Measurements from ENCODE around the gene STT3B.

Gene STT3B

DNA sequence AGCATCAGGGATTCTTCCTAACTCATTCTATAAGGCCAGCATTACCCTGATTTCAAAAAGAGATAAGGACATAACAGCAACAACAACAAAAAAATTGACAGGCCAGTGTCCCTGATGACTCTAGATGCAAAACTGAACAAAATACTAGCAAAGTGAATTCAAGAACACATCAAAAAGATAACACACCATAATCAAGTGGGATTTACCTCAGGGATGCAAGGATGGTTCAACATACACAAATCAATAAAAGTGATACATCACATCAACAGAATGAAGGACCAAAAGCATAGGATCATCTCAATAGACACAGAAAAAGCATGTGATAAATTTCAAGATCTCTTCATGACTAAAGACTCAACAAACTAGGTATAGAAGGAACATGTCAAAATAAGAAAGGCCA is 119.6 kb downstream of the STT3B start (continued):
- TF ChIP-seq, protein P1, sequence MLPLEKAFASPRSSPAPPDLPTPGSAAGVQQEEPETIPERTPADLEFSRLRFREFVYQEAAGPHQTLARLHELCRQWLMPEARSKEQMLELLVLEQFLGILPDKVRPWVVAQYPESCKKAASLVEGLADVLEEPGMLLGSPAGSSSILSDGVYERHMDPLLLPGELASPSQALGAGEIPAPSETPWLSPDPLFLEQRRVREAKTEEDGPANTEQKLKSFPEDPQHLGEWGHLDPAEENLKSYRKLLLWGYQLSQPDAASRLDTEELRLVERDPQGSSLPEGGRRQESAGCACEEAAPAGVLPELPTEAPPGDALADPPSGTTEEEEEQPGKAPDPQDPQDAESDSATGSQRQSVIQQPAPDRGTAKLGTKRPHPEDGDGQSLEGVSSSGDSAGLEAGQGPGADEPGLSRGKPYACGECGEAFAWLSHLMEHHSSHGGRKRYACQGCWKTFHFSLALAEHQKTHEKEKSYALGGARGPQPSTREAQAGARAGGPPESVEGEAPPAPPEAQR (tag by site-specific recombination; IDR thresholded peaks at IDR 0.05) = no peak

DNA sequence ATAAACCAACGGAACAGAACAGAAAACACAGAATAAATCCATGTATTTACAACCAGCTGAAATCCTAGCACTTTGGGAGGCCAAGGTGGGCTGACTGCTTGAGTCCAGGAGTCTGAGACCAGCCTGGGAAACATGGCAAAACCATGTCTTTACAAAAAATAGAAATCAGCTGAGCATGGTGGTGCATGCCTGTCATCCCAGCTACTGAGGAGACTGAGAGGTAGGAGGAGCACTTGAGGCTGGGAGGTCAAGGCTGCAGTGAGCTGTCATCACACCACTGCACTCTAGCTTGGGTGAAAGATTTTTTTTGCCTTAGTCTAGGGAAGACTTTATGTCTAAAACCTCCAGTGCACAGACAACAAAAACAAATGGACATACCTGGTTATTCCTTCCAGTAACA is 120.7 kb downstream of the STT3B start:
- CTCF ChIA-PET = no interaction called here
- Histone ChIP-seq H3K4me3 (ENCODE audit: low read depth, low read length) (no peak overlapping the region), H3K36me3 (ENCODE audit: control insufficient read depth in 2 of 2, insufficient read depth in 1 of 2, low read length in 2 of 2) (peaks cover 0 to 2% of the 10 kb centered on the region in 2 experiments; a peak in 1 of 3 replicates), H3K27ac (ENCODE audit: extremely low read depth, low read depth, low read length) (no peak overlapping the region), H3K4me1 (ENCODE audit: control insufficient read depth, insufficient read depth, low read length) (no peaks in the 10 kb centered on the region), H3K9me3 (ENCODE audit: control insufficient read depth, insufficient read depth, low read depth, low read length) (no peaks in the 10 kb centered on the region)
- POLR2A ChIA-PET = no interaction called here
- TF ChIP-seq ZNF544 (tag by site-specific recombination; IDR thresholded peaks at IDR 0.05) (no peak), OVOL3 (tag by site-specific recombination; IDR thresholded peaks at IDR 0.05) (no peak), TCF7L2 (IDR thresholded peaks at IDR 0.05; ENCODE audit: borderline replicate concordance, low read depth, low read length) (no peak)
- TF ChIP-seq, protein P2, sequence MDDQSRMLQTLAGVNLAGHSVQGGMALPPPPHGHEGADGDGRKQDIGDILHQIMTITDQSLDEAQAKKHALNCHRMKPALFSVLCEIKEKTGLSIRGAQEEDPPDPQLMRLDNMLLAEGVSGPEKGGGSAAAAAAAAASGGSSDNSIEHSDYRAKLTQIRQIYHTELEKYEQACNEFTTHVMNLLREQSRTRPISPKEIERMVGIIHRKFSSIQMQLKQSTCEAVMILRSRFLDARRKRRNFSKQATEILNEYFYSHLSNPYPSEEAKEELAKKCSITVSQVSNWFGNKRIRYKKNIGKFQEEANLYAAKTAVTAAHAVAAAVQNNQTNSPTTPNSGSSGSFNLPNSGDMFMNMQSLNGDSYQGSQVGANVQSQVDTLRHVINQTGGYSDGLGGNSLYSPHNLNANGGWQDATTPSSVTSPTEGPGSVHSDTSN (CRISPR knock-in tag; IDR thresholded peaks at IDR 0.05) = no peak
- TF ChIP-seq, protein P3, sequence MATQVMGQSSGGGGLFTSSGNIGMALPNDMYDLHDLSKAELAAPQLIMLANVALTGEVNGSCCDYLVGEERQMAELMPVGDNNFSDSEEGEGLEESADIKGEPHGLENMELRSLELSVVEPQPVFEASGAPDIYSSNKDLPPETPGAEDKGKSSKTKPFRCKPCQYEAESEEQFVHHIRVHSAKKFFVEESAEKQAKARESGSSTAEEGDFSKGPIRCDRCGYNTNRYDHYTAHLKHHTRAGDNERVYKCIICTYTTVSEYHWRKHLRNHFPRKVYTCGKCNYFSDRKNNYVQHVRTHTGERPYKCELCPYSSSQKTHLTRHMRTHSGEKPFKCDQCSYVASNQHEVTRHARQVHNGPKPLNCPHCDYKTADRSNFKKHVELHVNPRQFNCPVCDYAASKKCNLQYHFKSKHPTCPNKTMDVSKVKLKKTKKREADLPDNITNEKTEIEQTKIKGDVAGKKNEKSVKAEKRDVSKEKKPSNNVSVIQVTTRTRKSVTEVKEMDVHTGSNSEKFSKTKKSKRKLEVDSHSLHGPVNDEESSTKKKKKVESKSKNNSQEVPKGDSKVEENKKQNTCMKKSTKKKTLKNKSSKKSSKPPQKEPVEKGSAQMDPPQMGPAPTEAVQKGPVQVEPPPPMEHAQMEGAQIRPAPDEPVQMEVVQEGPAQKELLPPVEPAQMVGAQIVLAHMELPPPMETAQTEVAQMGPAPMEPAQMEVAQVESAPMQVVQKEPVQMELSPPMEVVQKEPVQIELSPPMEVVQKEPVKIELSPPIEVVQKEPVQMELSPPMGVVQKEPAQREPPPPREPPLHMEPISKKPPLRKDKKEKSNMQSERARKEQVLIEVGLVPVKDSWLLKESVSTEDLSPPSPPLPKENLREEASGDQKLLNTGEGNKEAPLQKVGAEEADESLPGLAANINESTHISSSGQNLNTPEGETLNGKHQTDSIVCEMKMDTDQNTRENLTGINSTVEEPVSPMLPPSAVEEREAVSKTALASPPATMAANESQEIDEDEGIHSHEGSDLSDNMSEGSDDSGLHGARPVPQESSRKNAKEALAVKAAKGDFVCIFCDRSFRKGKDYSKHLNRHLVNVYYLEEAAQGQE (tag by site-specific recombination; IDR thresholded peaks at IDR 0.05) = no peak
- TF ChIP-seq, protein P4, sequence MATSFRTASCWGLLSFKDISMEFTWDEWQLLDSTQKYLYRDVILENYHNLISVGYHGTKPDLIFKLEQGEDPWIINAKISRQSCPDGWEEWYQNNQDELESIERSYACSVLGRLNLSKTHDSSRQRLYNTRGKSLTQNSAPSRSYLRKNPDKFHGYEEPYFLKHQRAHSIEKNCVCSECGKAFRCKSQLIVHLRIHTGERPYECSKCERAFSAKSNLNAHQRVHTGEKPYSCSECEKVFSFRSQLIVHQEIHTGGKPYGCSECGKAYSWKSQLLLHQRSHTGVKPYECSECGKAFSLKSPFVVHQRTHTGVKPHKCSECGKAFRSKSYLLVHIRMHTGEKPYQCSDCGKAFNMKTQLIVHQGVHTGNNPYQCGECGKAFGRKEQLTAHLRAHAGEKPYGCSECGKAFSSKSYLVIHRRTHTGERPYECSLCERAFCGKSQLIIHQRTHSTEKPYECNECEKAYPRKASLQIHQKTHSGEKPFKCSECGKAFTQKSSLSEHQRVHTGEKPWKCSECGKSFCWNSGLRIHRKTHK (tag by site-specific recombination; IDR thresholded peaks at IDR 0.05) = no peak
- TF ChIP-seq, protein P5, sequence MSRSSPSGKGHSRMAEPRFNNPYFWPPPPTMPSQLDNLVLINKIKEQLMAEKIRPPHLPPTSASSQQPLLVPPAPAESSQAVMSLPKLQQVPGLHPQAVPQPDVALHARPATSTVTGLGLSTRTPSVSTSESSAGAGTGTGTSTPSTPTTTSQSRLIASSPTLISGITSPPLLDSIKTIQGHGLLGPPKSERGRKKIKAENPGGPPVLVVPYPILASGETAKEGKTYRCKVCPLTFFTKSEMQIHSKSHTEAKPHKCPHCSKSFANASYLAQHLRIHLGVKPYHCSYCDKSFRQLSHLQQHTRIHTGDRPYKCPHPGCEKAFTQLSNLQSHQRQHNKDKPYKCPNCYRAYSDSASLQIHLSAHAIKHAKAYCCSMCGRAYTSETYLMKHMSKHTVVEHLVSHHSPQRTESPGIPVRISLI (tag by site-specific recombination; IDR thresholded peaks at IDR 0.05) = no peak
- TF ChIP-seq, protein P6, sequence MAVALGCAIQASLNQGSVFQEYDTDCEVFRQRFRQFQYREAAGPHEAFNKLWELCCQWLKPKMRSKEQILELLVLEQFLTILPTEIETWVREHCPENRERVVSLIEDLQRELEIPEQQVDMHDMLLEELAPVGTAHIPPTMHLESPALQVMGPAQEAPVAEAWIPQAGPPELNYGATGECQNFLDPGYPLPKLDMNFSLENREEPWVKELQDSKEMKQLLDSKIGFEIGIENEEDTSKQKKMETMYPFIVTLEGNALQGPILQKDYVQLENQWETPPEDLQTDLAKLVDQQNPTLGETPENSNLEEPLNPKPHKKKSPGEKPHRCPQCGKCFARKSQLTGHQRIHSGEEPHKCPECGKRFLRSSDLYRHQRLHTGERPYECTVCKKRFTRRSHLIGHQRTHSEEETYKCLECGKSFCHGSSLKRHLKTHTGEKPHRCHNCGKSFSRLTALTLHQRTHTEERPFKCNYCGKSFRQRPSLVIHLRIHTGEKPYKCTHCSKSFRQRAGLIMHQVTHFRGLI (tag by site-specific recombination; IDR thresholded peaks at IDR 0.05) = no peak

DNA sequence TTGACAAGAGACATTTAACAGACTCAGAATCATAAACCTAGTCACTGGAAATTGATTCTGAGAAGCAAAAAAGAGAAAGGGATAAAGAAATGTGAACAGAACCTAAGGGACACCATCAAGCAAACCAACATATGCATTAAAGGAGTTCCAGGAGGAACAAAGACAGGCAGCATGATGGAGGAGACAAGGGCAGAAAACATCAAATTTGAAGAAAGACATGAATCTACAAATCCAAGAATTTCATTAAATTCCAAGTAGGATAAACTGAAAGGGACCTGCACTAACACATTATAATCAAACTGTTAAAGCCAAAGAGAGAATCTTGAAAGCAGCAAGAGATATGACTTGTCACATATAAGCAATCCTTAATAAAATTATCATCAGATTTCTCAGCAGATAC is 122.3 kb downstream of the STT3B start:
- POLR2A ChIA-PET = no interaction called here
- Histone ChIP-seq H3K4me1 (ENCODE audit: control insufficient read depth, insufficient read depth, low read length) (no peaks in the 10 kb centered on the region), H3K9me3 (ENCODE audit: control insufficient read depth, insufficient read depth, low read depth, low read length) (no peaks in the 10 kb centered on the region), H3K36me3 (ENCODE audit: control insufficient read depth in 2 of 2, insufficient read depth in 1 of 2, low read length in 2 of 2) (no peaks in the 10 kb centered on the region), H3K4me3 (ENCODE audit: low read depth, low read length) (no peak overlapping the region), H3K27ac (ENCODE audit: extremely low read depth, low read depth, low read length) (no peak overlapping the region)
- TF ChIP-seq ZNF48 (tag by site-specific recombination; IDR thresholded peaks at IDR 0.05) = no peak
- TF ChIP-seq ZNF558 (tag by site-specific recombination; IDR thresholded peaks at IDR 0.05) = peak; percentile 98
- CTCF ChIA-PET = no interaction called here

All from HEK293 (cell line).